ENCODE data around the gene APOL4.
"Not testable (repeated sequence)": the region's sequence is repeated elsewhere in the genome, so short reads cannot be mapped to it uniquely, and the experiment has no call there.

APOL4 gene

DNA sequence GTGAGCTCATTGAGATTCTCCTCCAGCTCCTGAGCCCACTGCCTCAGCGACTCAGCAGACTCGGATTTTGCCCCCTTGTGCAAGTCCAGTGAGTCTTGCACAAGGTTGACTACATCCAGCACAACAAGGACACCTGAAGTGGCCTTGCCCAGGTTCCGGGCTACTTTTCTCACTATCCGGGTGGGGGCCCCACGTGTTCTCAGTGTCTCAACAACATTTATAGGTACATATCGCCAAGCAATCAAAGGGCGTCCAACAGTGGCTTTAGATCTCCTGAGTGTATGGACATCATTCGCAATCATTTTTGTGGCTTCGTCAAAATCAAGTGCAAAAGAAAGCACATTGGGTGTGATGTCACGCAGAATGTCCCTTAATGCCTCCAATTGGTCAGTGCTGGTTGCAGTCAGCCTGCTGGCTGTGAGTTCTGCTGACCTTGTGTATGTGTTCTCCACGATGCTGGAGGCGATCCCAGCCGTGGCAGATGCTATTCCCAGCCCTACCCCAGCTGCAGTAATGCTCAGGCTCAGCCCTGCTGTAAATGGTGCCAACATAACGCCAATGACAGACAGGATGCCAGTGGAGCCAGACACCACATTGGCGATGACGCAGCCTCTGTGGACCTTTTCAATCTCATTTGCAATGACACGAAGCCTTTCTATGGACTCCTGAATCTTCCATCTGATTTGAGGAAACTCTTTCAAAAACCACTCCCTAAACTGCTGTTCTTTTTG lies 10.3 kb downstream of the APOL4 start:
- no peak for TF ChIP-seq CTCF (conservative IDR thresholded peaks at IDR 0.05; ENCODE audit: low read length)
- peak; percentile 89 for DNase-seq (ENCODE audit: low read depth)
- no peak overlapping the region for H3K4me3 ChIP-seq (ENCODE audit: low read length)

- H3K4me3 ChIP-seq (ENCODE audit: low read length); DNase-seq (ENCODE audit: low read depth): not testable (repeated sequence)
Observed at GRCh38 chr22:36187862-36188261, 13.7 kb downstream of the APOL4 start.

DNA sequence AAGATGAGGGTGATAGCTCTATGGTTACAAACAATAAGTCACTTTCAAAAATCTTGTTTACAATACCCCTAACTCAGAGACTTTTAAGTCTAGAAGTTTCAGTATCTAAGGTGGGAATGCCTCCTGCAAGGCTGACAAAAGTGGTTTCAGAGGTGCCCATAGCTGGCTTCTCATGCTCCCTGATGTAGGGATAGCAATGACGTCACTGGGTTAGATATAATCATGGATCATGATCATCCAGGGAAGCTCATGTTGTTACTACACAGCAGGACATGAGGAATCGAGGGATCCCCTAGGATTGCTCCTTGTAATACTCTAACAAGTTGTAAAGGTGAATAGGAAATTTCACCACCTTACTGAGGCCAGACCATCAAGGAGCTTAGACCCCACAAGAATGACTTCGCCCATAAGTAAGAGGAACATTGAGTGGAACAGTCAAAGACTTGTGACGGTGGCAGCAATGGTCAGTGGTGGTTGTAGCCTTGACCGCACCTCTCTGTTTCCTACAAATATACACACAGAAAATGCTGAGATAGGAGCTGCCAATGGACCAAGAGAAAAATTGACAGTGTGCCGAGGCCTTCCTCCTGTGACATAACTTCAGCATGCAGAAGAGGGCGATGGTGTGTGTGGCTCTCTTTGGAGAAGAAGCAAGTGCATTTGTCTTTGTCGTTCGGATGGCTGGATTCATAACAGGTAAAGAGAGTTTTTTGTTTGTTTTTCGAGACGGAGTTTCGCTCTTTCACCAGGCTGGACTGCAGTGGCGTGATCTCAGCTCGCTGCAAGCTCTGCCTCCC lies 15.6 kb downstream of the APOL4 start:
- no peak overlapping the region for H3K4me3 ChIP-seq (ENCODE audit: low read length)
- no peak for DNase-seq (ENCODE audit: low read depth)
- TF ChIP-seq CTCF (conservative IDR thresholded peaks at IDR 0.05; ENCODE audit: low read length), result no peak

GRCh38 chr22:36184433-36185025 lies 17.1 kb downstream of the APOL4 start:
- no peak for TF ChIP-seq CTCF (conservative IDR thresholded peaks at IDR 0.05; ENCODE audit: low read length)
- no peak overlapping the region for H3K4me3 ChIP-seq (ENCODE audit: low read length)
- DNase-seq (ENCODE audit: low read depth), result peak; percentile 68

- no peak for TF ChIP-seq CTCF (conservative IDR thresholded peaks at IDR 0.05; ENCODE audit: low read length)
- no peak for DNase-seq (ENCODE audit: low read depth)
Observed at GRCh38 chr22:36183446-36183845, 18.2 kb downstream of the APOL4 start.

DNA sequence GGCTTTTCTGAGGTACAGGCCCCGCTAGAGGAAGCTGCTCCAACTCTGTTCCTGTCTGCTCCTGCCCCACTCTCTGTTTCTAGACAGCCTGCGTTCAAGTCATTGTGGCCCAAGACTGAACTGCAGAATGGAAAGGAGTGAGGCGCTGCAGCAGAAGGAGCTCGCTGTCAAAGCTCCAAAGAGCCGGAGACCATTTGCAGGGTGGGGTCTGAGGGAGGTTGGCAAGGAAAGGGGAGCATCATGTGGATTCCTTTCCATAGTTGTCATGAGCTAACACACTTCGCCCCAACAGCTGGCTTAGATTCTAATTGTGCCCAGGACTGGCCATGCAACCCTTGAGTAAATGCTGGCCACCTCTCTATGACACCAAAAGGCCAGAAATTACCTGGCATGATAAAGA lies 18.8 kb downstream of the APOL4 start:
- DNase-seq (ENCODE audit: low read depth), result peak; percentile 42
- TF ChIP-seq CTCF (conservative IDR thresholded peaks at IDR 0.05; ENCODE audit: low read length), result peak; percentile 12; the same call in 1 of the 2 replicates
- no peak overlapping the region for H3K4me3 ChIP-seq (ENCODE audit: low read length)

More at GRCh38 chr22:36183446-36183845, 18.2 kb downstream of the APOL4 start:
- no peak overlapping the region for H3K4me3 ChIP-seq (ENCODE audit: low read length)

- no peak for DNase-seq (ENCODE audit: low read depth)
- H3K4me3 ChIP-seq (ENCODE audit: low read length), result no peak overlapping the region
- no peak for TF ChIP-seq CTCF (conservative IDR thresholded peaks at IDR 0.05; ENCODE audit: low read length)
Observed at GRCh38 chr22:36182056-36182455, 19.6 kb downstream of the APOL4 start.

Data from AG10803 (cell line).